Spleen (tissue), 7 donors: ENCODE results near the gene TENM4.

Source experiments
- POLR2A ChIP-seq, 3 donors: fragments of 450-650 bp; IDR thresholded peaks; one replicate each; pipeline ENCODE4 v1.5.1; 2017; ENCODE audit warnings: antibody characterized with exemption in 3 of 3, mild to moderate bottlenecking in 1 of 3
- TF ChIP-seq, protein P1 (sequence below), 11 experiments: fragments of 200-600 bp in 7 of 11; fragments of 450-650 bp in 4 of 11; sonication (generic) in 4 of 11; IDR thresholded peaks in 8 of 11; conservative IDR thresholded peaks in 3 of 11; 1 replicate in 7 of 11; 2 replicates in 4 of 11; pipeline versions ENCODE4 v1.4.0 to v1.8.0; 2016 to 2021; ENCODE audit warnings: antibody characterized with exemption in 11 of 11, inconsistent platforms in 4 of 11, mild to moderate bottlenecking in 1 of 11
- donor health status: DM: no; HTN: no; CAD: no; lungs with moderate emphysema.
- donor health status: DM: no; HTN: no; CAD: no.
- donor health status: DM: no; HTN: no; CAD: no.

DNA sequence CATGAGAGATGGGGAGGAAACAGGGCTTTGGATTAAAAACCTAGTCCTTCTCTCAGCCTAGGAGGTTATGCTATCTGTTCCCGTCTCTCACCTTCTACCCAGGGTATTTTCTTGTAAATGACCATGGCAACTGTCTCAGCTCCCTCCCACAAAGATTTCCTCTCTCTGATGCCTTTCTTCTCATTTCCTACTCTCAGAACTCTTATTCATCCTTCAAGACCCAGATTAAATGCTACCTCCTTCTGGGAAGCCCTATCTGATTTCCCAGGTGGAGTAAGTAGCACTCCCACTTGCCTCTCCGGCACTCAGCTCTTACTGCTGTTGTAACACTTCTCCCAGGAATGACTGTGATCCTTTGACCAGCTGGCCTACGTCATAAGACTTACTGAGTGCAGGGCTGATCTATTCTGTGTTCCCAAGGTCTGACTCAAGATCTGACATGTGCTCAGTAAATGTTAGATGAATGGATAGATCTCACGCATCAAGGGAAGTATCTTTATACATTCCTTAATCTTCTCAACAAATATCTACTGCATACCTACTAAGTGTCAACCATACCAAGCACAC is 175.0 kb downstream of the TENM4 start:
- TF ChIP-seq, protein P1, sequence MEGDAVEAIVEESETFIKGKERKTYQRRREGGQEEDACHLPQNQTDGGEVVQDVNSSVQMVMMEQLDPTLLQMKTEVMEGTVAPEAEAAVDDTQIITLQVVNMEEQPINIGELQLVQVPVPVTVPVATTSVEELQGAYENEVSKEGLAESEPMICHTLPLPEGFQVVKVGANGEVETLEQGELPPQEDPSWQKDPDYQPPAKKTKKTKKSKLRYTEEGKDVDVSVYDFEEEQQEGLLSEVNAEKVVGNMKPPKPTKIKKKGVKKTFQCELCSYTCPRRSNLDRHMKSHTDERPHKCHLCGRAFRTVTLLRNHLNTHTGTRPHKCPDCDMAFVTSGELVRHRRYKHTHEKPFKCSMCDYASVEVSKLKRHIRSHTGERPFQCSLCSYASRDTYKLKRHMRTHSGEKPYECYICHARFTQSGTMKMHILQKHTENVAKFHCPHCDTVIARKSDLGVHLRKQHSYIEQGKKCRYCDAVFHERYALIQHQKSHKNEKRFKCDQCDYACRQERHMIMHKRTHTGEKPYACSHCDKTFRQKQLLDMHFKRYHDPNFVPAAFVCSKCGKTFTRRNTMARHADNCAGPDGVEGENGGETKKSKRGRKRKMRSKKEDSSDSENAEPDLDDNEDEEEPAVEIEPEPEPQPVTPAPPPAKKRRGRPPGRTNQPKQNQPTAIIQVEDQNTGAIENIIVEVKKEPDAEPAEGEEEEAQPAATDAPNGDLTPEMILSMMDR (IDR thresholded peaks at IDR 0.05 in 8 of 11, conservative IDR thresholded peaks at IDR 0.05 in 3 of 11), result no peak
- TF ChIP-seq POLR2A (IDR thresholded peaks at IDR 0.05), result no peak
